ENCODE measurements around the gene BAIAP2. TPM values are rescaled to one million over a fixed set of nuclear protein-coding genes. Genes with fewer than 3 reads are reported as not detected.
"Not testable (repeated sequence)": the region's sequence is repeated elsewhere in the genome, so short reads cannot be mapped to it uniquely, and the experiment has no call there.

BAIAP2 gene
- total RNA-seq, 1 experiment from 2014 or later = 105 TPM

DNA sequence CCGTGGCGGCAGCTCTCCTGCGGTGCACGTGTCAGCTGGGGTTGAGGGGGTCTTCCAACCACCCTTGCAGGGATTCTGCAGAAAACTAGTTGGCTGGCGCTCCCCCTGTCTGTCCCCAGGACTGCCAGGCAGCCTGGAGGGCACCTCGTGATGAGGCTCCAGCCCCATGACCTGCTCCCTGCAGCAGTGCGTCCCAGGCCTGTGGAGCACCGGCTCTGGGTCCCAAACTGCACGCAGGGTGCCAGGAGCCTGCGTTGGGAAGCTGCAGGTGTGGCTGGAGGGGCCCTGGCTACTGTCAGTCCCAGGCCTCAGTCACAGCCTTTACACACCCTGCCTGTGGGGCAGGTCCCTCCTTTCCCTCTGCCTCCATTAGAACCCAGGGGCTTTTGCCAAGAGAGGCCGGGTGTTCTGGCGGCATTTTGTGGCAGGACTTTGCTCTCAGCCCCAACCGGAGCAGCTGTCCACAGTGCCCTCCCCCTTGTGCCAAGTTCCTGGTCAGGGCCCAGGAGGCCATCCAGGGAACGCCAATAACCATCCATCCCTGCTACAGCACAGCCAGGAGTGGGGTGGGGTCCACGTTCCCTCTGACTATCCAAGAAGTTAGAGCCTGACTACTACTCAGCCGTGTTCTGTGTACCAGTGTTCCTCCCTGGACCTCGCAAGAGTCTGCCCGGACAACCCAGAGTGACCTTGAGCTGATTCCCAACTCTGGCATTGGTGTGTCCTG is 34.2 kb upstream of the BAIAP2 start:
- DNase-seq (ENCODE audit: low spot score) = no peak

DNA sequence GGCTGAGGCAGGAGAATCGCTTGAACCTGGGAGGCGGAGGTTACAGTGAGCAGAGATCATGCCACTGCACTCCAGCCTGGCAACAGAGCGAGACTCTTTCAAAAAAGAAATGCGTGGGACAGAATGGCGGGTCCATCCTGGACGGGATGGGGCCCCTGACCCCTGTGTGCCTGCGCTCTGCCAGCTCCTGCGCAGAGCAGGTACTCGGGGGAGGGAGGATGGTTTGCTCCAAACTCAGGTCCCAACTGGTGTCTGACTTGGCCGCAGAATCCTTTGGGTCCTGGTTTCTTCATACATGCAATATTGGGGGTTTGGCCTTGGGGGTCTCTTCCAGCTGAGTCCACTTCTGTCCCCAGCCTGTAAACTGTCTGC is 33.0 kb upstream of the BAIAP2 start:
- no peak for DNase-seq (ENCODE audit: low spot score)

- peak; percentile 79 for DNase-seq (ENCODE audit: low spot score)
These were observed 32.3 kb upstream of the BAIAP2 start for GRCh38 chr17:81002409-81003361.

DNA sequence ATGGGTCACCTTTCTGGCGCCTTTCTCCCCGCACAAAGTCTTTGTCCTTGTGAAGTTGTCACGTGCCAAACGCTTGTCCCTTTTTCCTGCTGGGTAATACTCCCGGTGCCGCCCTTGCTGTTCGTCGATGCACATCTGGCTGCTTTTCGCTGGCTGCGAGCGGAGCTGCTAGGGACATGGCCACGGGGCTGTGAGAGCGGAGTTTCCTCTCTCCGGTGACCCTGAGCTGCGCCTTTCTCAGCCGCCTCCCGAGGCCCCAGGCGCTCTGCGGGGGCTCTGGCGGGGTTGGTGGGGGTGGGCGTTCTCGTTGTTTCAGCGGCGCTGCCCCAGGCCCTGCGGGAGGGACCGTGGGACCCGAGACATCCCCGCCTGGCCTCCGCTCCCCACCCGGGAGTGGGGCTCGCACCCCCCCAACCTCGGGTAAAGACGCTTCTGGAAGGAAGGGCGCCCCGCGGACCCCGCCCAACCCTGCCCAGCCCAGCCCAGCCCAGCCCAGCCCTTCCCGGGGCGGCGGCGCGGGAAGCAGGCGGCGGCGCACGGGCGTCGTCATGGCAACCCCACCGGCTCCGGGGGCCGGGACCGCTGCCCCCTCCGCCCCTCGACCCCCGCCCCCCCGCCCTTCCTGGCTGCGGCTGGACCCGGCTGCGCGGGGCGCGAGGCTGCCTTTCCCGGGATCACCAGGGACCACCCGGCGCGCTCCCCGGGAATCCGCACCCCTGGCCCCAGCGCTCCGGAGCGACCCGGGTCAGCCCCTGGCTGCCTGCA is 31.1 kb upstream of the BAIAP2 start:
- DNase-seq (ENCODE audit: low spot score) = no peak

- no peak for DNase-seq (ENCODE audit: low spot score)
These were observed 28.1 kb upstream of the BAIAP2 start for GRCh38 chr17:81006891-81007290.

- DNase-seq (ENCODE audit: low spot score) = no peak
These were observed 26.8 kb upstream of the BAIAP2 start for GRCh38 chr17:81008140-81008539.

DNA sequence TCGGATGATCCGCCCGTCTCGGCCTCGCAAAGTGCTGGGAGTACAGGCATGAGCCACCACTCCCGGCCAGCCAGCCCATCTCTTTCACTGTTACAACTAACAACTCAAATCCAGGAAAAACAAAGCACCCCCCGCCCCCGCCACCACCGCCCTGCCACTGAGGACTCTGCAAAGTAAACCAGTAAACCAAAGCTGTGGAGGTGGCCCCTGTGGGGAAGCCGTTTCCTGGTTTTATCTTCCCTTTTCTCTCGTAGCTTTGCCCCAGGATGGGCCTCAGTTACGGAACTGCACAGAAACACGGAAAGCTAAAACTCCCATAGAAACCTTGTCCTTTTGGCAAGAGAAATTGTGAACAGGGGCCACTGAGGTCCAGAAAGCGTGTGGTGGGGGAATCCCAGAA is 25.8 kb upstream of the BAIAP2 start:
- no peak for DNase-seq (ENCODE audit: low spot score)

GRCh38 chr17:81010935-81011334 is 24.0 kb upstream of the BAIAP2 start:
- no peak for DNase-seq (ENCODE audit: low spot score)

- DNase-seq (ENCODE audit: low spot score) = no peak
These were observed 23.0 kb upstream of the BAIAP2 start for GRCh38 chr17:81011951-81012350.

GRCh38 chr17:81012574-81013447 is 22.1 kb upstream of the BAIAP2 start:
- DNase-seq (ENCODE audit: low spot score) = no peak

- no peak for DNase-seq (ENCODE audit: low spot score)
These were observed 21.3 kb upstream of the BAIAP2 start for GRCh38 chr17:81013642-81014041.

DNA sequence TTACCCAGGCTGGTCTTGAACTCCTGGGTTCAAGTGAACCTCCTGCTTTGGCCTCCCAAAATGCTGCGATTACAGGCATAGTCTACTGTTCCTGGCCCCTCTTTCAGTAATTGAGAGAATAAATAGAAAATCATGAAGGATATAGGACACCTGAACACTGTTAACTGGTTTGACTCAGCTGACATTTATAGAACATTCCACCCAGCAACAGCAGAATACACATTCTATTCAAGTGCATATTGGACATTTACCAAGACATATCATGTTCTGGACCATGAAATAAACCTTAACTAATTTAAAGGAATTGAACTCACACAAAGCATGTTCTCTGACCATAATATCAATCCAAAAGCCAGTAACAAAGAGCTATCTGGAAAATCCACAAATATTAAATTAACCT is 19.8 kb upstream of the BAIAP2 start:
- DNase-seq (ENCODE audit: low spot score) = no peak

DNA sequence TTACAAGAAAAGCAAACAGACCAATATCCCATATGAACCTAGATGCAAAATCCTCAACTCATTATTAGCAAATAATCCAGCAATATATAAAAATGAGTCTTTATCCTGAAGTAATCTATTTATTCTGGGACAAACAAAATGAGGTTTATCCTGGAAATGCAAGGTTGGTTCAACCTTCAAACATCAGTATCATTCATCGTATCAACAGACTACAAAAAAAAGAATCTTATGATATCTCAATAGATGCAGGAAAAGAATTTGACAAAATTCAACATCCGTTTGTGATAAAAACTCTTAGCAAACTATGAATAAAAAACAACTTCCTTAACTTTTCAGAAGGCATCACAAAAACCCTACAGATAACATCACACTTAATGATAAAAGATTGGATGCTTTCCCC is 18.4 kb upstream of the BAIAP2 start:
- no peak for DNase-seq (ENCODE audit: low spot score)

DNA sequence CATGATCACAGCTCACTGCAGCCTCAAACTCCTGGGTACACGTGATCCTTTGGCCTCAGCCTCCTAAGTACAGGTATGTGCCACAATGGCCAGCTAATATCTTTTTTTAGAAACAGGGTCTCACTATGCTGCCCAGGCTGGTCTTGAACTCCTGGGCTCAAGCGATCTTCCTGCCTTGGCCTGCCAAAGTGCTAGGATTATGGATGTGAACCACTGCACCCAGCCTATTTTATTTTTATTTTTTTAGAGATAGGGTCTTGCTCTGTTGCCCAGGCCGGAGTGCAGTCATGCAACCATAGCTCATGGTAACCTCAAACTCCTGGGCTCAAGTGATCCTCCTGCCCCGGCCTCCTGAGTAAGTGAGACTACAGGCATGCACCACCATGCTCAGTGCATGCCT is 17.6 kb upstream of the BAIAP2 start:
- not testable (repeated sequence) for DNase-seq (ENCODE audit: low spot score)

- DNase-seq (ENCODE audit: low spot score) = peak; percentile 76
These were observed 16.7 kb upstream of the BAIAP2 start for GRCh38 chr17:81018044-81018802.

DNA sequence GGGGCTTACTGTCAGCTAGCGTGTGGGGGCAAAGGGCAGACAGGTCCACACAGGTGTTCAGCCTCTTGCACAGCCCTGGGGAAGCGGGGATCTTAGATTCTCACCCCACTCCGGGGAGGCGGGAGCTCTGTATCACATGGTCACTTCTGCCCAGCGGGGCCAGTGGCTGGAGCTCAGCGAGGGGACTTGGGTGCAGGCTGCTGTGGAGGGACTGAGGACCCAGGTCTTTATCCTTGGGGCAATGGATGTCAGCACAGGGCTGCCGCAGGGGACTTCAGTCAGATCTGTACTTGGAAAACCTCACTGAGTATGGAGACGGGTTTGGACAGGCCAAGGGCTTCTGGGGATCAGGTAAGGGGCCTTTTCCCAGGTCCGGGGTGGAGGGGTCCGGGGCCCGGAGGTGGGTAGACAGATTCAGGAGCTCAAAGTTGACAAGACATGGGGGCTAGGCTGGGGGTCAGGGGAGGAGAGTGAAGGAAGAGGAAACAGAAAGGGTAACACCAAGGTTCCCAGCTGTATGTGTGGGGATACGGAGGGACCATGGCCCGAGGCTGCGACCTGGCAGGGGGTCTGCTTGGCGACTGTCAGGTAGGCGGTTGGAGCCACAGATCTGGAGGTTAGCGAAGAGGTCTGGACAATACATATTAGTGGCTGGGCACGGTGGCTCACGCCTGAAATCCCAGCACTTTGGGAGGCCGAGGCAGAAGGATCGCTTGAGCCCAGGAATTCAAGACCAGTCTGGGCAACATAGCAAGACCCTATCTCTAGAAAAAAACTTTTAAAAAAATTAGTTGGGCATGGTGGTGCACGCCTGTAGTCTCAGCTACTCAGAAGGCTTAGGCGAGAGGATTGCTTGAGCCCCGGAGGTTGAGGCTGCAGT is 15.1 kb upstream of the BAIAP2 start:
- no peak for DNase-seq (ENCODE audit: low spot score)

- DNase-seq (ENCODE audit: low spot score) = no peak
These were observed 14.5 kb upstream of the BAIAP2 start for GRCh38 chr17:81020443-81020766.

DNA sequence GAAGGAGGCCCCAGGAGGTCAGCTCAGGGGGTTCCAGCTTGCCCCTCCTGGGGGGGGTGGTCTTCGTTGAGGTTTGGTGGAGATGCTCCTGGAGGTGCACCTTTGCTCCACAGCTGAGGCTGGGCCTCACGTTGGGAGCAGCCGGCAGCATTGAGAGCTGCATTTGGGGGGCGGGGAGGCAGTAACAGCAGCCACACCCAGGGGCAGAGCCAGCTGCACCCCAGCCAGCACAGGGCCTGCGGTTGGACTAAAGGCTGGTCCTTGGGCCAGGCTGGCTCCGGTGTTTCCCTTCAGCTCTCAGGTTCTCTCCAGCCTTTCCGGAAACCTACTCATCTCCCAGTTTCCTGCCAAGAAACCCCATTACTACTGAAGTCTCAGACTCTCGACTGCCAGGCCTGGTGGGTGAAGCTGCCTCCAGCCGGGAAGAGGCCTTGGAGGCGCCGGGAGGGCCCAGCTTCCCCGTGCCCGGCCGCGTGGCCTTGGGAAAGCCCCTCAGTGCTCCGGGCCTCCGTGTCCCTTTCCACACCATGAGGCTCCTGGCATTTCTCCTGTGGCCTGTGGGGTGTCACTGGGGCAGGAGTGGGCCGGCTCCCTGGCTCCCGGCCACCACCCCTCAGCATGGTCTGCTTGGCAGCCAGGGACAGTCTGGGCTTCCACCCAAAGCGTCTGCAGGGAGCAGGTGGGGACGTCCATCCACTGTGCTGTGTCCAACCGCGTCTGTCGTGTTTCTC is 14.0 kb upstream of the BAIAP2 start:
- DNase-seq (ENCODE audit: low spot score) = peak; percentile 75

All from HT-29 (cell line).